EL (cell line): ENCODE results near the gene DENND11.
A peak's percentile ranks its signal among the peaks of the same experiment; 100 is the strongest.
"Not testable (repeated sequence)": the region's sequence is repeated elsewhere in the genome, so short reads cannot be mapped to it uniquely, and the experiment has no call there.

ENCODE experiments used
- DNase-seq: peaks from one replicate; pipeline ENCODE4 v3.0.0-alpha.2; 2016

Gene DENND11

GRCh38 chr7:141706239-141707064 is 4.5 kb upstream of the DENND11 start:
- no peak for DNase-seq

- DNase-seq = no peak
These were observed 2.8 kb upstream of the DENND11 start for GRCh38 chr7:141704741-141705140.

- DNase-seq = no peak
These were observed 2.1 kb upstream of the DENND11 start for GRCh38 chr7:141704112-141704511.

GRCh38 chr7:141702892-141703291 is 926 bp upstream of the DENND11 start:
- no peak for DNase-seq

- DNase-seq = peak; percentile 35
These were observed 398 bp downstream of the DENND11 start for GRCh38 chr7:141701489-141702046.

- DNase-seq = no peak
These were observed 1.1 kb downstream of the DENND11 start for GRCh38 chr7:141700848-141701371.

GRCh38 chr7:141700296-141700847 is 1.6 kb downstream of the DENND11 start:
- DNase-seq = no peak

GRCh38 chr7:141699860-141700259 is 2.1 kb downstream of the DENND11 start:
- no peak for DNase-seq

GRCh38 chr7:141698247-141699015 is 3.5 kb downstream of the DENND11 start:
- no peak for DNase-seq

- peak; percentile 56 for DNase-seq
These were observed 4.6 kb downstream of the DENND11 start for GRCh38 chr7:141697211-141697871.

GRCh38 chr7:141696348-141696747 is 5.6 kb downstream of the DENND11 start:
- DNase-seq = no peak

GRCh38 chr7:141695803-141696289 is 6.1 kb downstream of the DENND11 start:
- no peak for DNase-seq

- no peak for DNase-seq
These were observed 8.9 kb downstream of the DENND11 start for GRCh38 chr7:141693082-141693481.

GRCh38 chr7:141691961-141692360 is 10.0 kb downstream of the DENND11 start:
- DNase-seq = no peak

- DNase-seq = no peak
These were observed 10.4 kb downstream of the DENND11 start for GRCh38 chr7:141691540-141691939.

GRCh38 chr7:141689072-141689825 is 12.7 kb downstream of the DENND11 start:
- not testable (repeated sequence) for DNase-seq

- no peak for DNase-seq
These were observed 13.9 kb downstream of the DENND11 start for GRCh38 chr7:141688043-141688442.

GRCh38 chr7:141686670-141687069 is 15.3 kb downstream of the DENND11 start:
- DNase-seq = no peak

GRCh38 chr7:141686074-141686473 is 15.9 kb downstream of the DENND11 start:
- DNase-seq = no peak

GRCh38 chr7:141685285-141686023 is 16.5 kb downstream of the DENND11 start:
- DNase-seq = no peak

- DNase-seq = no peak
These were observed 23.0 kb downstream of the DENND11 start for GRCh38 chr7:141679014-141679413.
